Activated naive CD8-positive, alpha-beta T cell treated with anti-CD3 and anti-CD28 coated beads, Interleukin-2, amount 50 U/mL, for 16 hours (primary cell): Measurements from ENCODE around the gene SNPH.

ENCODE experiments used
- DNase-seq: peaks from one replicate; pipeline ENCODE4 v3.0.0-alpha.2; 2020; ENCODE audit warnings: low read depth, low spot score

Gene SNPH

DNA sequence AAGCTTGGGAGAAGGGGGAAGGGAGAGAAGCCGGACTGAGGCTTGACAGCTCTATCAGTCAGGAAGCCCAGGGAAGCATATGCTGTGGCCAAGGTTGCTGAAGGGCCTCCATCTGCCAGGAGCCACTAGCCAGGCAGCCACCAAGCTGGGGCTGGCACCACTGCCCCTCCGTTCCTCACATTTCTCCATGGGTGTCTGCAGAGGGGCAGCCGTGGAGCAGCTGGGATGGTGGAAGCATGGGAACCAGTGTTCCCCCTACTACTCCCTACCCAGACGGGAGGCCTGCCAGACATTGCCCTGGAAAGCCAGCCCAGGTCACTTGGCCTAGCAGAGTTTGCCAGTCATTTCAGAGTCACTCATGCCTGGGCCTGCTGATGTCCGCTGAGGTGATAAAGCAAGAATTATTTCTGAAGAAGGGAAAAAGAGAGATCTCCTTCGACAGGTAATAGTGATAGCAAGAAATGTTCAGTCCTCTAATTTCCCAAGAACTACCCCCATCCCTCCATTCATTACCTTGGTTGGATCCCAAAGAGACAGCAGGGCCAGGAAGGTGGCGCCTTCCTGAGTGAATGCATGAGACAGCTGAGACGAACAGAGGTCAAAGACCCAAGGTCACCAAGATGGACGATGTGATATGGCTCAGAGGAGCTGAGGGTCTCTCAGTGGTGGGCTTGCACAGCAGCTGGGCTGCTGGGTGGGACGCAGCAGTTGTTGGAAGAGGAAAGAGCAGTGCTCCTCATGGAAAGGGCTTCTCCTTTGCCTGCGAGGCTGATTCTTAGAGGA, 21.9 kb downstream of the SNPH start:
- no peak for DNase-seq

DNA sequence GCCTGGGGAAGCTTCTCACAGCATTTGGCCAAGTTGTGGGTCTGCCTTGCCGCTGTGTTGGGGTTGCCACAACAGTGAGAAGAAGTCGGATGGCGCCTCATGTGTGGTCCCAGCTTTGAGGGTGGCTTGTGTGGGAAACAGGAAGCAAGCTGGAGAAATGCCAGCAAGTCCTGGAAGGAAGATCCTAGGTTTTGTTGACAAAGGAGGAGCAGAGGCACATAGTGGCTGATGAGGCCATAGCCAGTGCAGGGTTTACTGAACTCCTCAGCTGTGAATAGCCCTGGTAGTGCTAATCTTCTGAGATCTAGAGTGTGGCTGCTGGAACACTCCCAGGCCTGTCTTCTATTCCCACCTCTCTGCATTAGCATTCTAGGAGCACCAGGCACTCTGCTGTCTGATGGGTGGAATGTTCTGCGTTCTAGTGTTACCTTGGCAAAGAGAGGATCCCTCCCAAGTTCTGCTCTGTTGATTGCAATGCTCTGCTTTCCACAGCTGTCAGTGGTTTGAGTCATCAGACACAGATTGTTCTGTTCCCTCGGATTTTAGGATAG, 25.2 kb downstream of the SNPH start:
- no peak for DNase-seq

DNA sequence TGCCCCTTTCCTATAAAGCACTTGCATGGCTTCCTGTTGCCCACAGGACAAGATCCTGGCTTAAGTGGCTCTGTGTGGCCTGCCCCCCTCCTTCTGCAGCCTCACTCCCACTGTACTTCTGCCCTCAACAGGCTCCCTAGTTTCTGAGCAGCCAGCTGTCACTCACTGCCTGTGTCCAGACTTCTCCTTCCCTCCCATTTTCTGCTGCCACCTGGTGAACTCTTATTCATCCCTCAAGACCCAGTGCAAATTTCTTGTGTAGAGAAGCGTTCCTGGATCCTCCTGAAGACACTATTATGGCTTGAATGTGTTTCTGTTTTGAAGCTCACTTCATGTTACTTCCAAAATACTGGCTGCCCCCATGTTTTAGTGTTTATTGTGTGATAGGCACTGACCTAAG, 26.5 kb downstream of the SNPH start:
- DNase-seq: no peak

DNA sequence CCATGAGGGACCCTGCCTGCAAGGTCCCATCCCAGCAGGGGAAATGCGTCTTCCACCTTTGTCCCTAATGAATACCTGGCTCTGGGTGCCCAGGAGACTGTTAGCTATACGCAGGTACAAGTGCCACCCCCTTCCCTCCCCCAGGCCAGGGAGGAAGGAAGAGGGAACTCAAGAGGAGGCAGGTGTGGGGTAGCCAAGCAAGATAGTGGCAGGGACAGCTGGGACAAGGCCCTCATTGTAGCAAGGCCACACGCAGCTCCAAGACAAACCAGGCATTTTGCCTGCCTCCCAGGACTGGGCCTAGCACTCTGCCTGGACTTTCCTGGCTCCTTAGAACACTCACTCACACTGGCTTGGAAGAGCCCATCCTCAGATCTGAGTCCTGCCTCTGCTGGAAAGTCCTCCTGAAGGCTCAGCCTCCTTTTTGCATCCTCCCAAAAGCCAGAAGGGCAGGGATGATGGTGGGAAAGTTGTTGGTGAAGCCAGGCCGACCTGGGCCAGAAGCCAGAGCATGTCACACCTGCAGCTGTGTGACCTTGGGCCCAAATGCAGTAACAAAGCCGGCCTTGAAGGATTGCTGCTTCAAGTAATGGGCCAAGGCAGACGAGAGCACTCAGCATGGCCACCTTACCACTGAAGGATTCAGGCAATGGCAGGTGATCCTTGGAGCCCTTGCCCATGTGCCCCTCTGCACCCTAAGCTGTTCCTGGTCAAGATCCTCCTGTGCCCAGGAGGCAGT, 27.7 kb downstream of the SNPH start:
- no peak for DNase-seq

DNA sequence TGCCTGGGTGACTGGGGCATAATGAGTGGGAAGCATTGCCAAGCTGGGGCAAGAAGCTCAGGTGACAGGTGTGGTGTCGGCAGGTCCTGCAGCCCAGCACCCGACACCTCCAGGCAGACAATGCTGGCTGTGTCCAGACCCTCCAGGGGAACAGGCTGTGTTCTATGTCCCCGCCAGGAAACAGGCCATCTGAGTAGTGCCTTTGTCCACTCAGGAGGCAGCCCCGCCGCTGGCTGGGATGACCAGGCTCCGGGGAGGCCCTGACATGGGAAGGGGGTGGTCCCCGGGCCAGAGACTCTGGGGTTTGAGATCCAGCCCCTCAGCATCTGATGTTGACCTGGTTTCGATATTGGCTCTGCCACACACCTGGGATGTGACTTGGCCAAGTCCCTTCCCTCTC, 28.4 kb downstream of the SNPH start:
- no peak for DNase-seq

GRCh38 chr20:1295276-1295930, 29.3 kb downstream of the SNPH start:
- DNase-seq: no peak

GRCh38 chr20:1296117-1296610, 30.1 kb downstream of the SNPH start:
- no peak for DNase-seq

DNA sequence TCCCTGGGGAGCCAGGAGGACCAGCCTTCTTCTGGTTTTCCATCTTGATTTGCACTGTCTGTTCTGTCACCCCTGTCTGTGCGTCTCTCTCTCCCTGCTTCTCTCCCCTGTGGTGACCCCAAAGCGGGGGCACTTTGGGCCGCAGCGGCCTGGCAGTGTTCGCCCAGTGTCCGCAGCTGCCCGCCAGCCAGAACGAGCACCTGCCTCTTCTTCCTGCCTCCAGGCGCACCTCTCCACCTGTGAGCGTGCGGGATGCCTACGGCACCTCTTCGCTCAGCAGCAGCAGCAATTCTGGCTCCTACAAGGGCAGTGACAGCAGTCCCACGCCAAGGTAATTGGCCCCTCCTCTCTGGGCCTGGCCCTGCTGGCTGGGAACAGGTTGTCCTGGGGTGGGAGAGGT, 30.8 kb downstream of the SNPH start:
- no peak for DNase-seq

- no peak for DNase-seq
Observed at GRCh38 chr20:1297486-1297885, 31.4 kb downstream of the SNPH start.

DNA sequence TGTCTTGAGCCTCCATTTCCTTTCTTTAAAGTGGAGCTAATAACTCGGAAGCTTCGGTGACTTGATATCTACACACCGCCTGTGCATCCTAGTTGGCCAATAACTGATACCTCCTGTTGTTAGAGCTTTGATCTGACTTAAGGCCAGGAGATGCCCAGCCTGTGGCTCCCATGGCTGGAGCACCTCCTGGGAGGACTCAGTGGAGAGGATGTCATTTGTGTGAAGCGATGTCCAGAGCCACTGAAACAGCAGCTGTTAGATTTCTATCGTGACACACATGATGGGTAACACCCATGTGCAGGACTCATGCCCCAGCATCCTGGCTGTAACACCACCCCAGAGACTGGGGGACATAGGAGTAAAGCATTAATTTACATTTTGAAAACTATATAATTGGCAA, 32.1 kb downstream of the SNPH start:
- no peak for DNase-seq

DNA sequence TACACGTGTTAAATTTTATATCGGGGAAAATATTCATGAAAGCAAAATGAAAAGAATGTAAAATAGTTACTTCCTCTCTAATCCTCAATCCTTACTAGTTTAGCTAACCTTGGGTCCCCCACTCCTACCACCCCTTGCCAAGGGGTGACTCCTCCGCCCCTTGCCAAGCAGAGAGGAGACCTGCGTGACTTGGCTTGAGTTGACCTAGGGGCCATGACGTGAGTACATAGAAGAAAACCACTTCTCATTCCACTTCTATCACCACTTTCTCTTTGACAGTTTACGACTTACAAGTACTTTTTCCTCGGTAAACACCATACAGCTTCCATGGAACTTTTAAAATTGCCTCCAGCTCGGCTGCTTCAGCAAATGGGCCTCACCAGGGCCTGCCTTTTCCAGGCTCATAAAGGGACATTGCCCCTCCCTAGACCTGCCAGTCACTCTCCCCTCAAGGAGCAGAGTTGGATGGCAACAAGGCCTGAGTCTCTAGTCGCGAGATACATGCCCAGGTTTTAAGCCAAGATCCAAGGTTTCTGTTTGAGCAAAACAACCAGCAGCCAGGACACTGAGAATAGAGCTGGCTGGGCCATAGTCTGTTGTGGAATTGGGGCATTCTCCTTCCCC, 32.9 kb downstream of the SNPH start:
- DNase-seq: no peak

DNA sequence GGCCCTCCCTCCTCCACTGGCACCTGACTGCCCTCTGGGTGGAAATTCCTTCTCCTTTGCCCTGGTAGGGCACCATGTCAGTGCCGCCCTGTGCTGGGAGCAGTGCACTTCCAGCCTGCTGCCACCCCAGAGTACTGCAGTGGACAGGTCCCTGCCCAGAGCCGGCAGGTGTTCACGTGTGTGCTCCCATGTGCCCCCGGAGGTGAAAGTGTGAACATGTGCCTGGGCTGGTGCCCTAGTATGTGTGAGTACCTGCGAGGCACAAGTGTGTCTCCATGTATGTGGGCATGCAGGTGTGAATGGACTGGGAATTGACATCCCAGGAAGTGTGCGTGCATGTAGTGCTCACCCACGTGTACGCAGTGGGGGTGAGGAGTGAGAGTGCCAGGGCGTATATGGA, 33.4 kb downstream of the SNPH start:
- no peak for DNase-seq

DNA sequence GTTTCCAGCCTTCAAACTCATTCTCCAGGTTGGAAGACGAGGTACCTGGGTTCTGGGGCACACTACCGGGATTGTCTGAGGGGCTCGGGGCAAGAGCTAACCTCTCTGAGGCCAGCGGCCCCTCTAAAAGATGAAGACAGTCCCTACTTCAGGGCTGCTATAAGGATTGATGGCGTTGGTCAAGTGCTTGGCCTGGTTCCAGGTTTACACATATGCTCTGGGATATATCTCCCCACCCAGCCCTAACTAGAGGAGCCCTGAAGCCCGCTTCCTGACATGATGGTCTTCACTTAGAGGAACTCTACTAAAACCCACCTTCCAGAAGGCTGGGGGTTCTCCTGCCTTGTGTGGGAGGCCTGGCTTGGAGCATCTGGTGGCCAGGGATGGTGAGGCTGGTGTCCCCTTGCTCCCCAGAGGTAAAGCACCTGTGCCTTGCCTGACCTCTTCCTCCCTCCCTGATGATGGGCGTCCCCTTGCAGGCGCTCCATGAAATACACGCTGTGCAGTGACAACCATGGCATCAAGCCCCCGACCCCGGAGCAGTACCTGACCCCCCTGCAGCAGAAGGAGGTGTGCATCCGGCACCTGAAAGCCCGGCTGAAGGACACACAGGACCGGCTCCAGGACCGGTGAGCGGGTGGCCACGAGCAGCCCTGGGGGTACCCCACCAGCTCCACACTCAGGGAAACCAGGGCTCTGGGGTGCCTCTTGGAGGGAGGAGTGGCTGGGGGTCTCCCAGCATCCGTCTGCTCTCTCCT, 34.2 kb downstream of the SNPH start:
- no peak for DNase-seq

GRCh38 chr20:1301031-1301529, 35.0 kb downstream of the SNPH start:
- DNase-seq: no peak

GRCh38 chr20:1302685-1303541, 36.8 kb downstream of the SNPH start:
- no peak for DNase-seq

DNA sequence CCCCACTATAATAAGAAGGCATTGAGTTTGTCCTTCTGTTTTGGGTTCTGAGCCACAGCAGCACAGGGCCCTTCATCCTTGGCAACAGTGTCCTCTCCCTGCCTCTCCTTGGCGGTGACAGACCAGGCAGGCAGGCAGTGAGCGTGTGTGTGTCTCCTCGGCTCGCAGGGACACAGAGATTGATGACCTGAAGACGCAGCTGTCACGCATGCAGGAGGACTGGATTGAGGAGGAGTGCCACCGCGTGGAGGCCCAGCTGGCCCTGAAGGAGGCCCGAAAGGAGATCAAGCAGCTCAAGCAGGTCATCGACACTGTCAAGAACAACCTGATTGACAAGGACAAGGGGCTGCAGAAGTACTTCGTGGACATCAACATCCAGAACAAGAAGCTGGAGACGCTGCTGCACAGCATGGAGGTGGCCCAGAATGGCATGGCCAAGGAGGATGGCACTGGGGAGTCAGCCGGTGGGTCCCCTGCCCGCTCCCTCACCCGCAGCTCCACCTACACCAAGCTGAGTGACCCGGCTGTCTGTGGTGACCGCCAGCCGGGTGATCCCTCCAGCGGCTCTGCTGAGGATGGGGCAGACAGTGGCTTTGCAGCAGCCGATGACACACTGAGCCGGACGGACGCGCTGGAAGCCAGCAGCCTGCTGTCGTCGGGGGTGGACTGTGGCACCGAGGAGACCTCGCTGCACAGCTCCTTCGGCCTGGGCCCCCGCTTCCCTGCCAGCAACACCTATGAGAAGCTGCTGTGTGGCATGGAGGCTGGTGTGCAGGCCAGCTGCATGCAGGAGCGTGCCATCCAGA, 38.8 kb downstream of the SNPH start:
- no peak for DNase-seq

- no peak for DNase-seq
Observed at GRCh38 chr20:1305712-1306111, 39.6 kb downstream of the SNPH start.

DNA sequence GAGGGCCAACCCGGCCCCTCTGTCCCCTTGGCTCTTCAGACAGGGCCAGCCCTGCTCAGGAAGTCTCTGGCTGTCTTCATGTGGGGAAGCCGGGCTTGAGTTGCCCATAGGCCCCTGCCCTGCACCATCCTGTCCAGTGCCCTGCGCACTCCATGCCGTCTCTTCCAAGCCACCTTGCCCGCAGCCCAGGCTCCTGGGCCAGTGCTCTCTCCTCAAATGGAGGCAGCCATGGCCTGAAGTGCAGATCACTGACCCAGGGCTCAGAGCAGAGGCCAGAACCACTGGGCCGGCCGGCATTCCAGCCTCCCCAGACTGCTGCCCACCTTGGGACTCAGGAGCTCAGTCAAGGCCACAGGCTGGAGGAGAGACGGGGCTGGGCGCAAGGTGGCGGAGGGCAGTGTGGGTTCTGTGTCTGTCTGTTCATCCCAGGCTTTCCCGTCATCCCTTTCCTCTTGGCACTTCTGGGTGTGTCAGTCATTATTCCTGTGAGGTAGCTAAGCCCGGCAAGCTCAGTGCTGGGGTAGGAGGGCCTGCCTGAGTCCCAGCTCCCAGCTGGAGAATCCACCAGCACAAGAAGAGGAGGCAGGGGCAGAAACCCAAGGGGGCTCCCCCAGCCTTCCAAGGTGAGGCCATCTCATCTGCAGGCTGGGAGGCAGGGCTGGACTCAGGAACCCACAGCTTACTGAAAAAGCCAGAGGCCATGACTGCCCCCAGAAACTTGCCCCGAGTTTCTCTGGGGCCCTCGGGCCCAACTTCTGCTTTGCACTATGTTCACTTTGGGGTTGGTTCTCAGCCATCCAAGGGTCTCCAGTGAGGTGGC, 40.4 kb downstream of the SNPH start:
- DNase-seq: no peak
